A549 (cell line): Measurements from ENCODE around the gene LCAT.

ENCODE experiments used
- EP300 ChIP-seq, 2 experiments: fragments of >200 bp; sonication (Bioruptor Twin); formaldehyde crosslinking; IDR thresholded peaks; 2 replicates in 1 of 2; 3 replicates in 1 of 2; pipeline ENCODE4 v1.6.1; 2016 to 2017
- RAD21 ChIP-seq, 2 experiments: fragments of >200 bp in 1 of 2; sonication (Bioruptor Twin) in 1 of 2; formaldehyde crosslinking in 1 of 2; IDR thresholded peaks in 1 of 2; conservative IDR thresholded peaks in 1 of 2; 2 replicates in 1 of 2; 3 replicates in 1 of 2; pipeline ENCODE4 v1.6.1; 2012 to 2018; ENCODE audit warnings: inconsistent platforms in 1 of 2
- TF ChIP-seq, protein P1 (sequence below): fragments of 200-600 bp; sonication (generic); IDR thresholded peaks from 2 replicates; pipeline ENCODE4 v1.6.1; 2016; ENCODE audit warnings: antibody characterized with exemption, mild to moderate bottlenecking, moderate library complexity

DNA sequence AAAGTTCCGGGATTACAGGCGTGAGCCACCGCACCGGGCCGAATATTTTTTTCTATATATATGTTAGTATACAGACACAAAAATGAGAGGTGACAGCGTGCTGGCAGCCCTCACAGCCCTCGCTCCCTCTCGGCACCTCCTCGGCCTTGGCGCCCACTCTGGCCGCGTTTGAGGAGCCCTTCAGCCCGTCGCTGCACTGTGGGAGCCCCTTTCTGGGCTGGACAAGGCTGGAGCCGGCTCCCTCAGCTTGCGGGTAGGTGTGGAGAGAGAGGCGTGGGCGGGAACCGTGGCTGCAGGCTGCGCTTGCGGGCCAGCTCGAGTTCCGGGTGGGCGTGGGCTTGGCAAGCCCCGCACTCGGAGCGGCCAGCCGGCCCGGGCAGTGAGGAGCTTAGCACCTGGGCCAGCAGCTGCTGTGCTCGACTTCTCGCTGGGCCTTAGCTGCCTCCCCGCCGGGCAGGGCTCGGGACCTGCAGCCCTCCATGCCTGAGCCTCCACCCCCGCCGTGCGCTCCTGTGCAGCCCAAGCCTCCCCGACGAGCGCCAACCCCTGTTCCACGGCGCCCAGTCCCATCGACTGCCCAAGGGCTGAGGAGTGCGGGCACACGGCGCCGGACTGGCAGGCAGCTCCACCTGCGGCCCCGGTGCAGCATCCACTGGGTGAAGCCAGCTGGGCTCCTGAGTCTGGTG is 38.2 kb upstream of the LCAT start:
- TF ChIP-seq, protein P1, sequence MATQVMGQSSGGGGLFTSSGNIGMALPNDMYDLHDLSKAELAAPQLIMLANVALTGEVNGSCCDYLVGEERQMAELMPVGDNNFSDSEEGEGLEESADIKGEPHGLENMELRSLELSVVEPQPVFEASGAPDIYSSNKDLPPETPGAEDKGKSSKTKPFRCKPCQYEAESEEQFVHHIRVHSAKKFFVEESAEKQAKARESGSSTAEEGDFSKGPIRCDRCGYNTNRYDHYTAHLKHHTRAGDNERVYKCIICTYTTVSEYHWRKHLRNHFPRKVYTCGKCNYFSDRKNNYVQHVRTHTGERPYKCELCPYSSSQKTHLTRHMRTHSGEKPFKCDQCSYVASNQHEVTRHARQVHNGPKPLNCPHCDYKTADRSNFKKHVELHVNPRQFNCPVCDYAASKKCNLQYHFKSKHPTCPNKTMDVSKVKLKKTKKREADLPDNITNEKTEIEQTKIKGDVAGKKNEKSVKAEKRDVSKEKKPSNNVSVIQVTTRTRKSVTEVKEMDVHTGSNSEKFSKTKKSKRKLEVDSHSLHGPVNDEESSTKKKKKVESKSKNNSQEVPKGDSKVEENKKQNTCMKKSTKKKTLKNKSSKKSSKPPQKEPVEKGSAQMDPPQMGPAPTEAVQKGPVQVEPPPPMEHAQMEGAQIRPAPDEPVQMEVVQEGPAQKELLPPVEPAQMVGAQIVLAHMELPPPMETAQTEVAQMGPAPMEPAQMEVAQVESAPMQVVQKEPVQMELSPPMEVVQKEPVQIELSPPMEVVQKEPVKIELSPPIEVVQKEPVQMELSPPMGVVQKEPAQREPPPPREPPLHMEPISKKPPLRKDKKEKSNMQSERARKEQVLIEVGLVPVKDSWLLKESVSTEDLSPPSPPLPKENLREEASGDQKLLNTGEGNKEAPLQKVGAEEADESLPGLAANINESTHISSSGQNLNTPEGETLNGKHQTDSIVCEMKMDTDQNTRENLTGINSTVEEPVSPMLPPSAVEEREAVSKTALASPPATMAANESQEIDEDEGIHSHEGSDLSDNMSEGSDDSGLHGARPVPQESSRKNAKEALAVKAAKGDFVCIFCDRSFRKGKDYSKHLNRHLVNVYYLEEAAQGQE: no peak
- TF ChIP-seq EP300 (IDR thresholded peaks at IDR 0.05) (no peak), RAD21 (conservative IDR thresholded peaks at IDR 0.05 in 1 of 2, IDR thresholded peaks at IDR 0.05 in 1 of 2) (no peak)
